Panc1 (cell line): ENCODE results near the gene RANBP17. TPM values are rescaled to one million over a fixed set of nuclear protein-coding genes. Genes with fewer than 3 reads are reported as not detected.

Experiments used
- ATAC-seq: fragments of 200-7000 bp; cut with Tn5 transposase; 2 replicates; pipeline ENCODE4 v1.9.1; 2020; ENCODE audit warnings: mild to moderate bottlenecking, moderate library complexity
- BruUV-seq: library from RNA; stranded (reverse); fragments of 400-500 nt; replicated peaks from 2 replicates; lab custom pipeline; 2021; lab: Mats Ljungman, UMichigan
- CTCF ChIA-PET: fragments of 300-600 bp; sonication (Branson Sonifier 250); formaldehyde crosslinking; loops from one replicate; lab custom pipeline; 2022; ENCODE audit warnings: antibody characterized with exemption; lab: Charles Lee
- POLR2A ChIA-PET: fragments of 300-600 bp; sonication (Branson Sonifier 250); formaldehyde crosslinking; loops from one replicate; lab custom pipeline; 2022; ENCODE audit warnings: antibody characterized with exemption; lab: Charles Lee
- DNase-seq: peaks from one replicate; pipeline ENCODE4 v3.0.0-alpha.2; 2010; ENCODE audit warnings: low read depth, low spot score
- H3K27ac ChIP-seq: 2 replicates; pipeline ENCODE4 v1.5.1; 2011; ENCODE audit warnings: mild to moderate bottlenecking, low read length, inconsistent platforms
- H3K27me3 ChIP-seq: fragments of 200-500 bp; sonication (Bioruptor generic); 2 replicates; pipeline ENCODE4 v1.6.0; 2014; ENCODE audit warnings: low read length, inconsistent platforms; ENCODE audit not compliant: control insufficient read depth, insufficient read depth
- H3K36me3 ChIP-seq: fragments of 200-500 bp; sonication (Bioruptor generic); 2 replicates; pipeline ENCODE4 v1.5.1; 2014; ENCODE audit warnings: inconsistent platforms, mild to moderate bottlenecking, low read length, moderate library complexity; ENCODE audit not compliant: control insufficient read depth, insufficient read depth
- H3K4me1 ChIP-seq: 2 replicates; pipeline ENCODE4 v1.5.1; 2011; ENCODE audit warnings: inconsistent platforms, mild to moderate bottlenecking, low read length, moderate library complexity; ENCODE audit not compliant: control insufficient read depth, insufficient read depth
- H3K4me3 ChIP-seq, 2 experiments: 2 replicates each; pipeline ENCODE4 v1.5.1; 2011 to 2012; ENCODE audit warnings: low read depth in 2 of 2, low read length in 2 of 2, mild to moderate bottlenecking in 2 of 2, inconsistent platforms in 1 of 2, moderate library complexity in 1 of 2
- H3K9me3 ChIP-seq: fragments of 200-500 bp; sonication (Bioruptor generic); 2 replicates; pipeline ENCODE4 v1.5.1; 2014; ENCODE audit warnings: low read depth, mild to moderate bottlenecking, inconsistent platforms, low read length, moderate library complexity; ENCODE audit not compliant: control insufficient read depth, insufficient read depth
- CTCF ChIP-seq: fragments of 450-650 bp; IDR thresholded peaks from 2 replicates; pipeline ENCODE4 v1.5.1; 2017; ENCODE audit warnings: mild to moderate bottlenecking
- POLR2AphosphoS5 ChIP-seq: IDR thresholded peaks from 2 replicates; pipeline ENCODE4 v1.6.1; 2012; ENCODE audit warnings: mild to moderate bottlenecking, low read depth, low read length, moderate library complexity
- SIN3A ChIP-seq: IDR thresholded peaks from 2 replicates; pipeline ENCODE4 v1.6.1; 2012; ENCODE audit warnings: low read depth, mild to moderate bottlenecking, low read length, moderate library complexity, borderline replicate concordance; ENCODE audit not compliant: insufficient read depth
- TCF7L2 ChIP-seq: IDR thresholded peaks from 2 replicates; pipeline ENCODE4 v1.6.1; 2011; ENCODE audit warnings: mild to moderate bottlenecking, low read depth, low read length, inconsistent platforms
- in situ Hi-C: cut with HindIII; loops from 2 replicates; pipeline ENCODE4 v1.10.0; 2016; ENCODE audit warnings: low sequenced_read_pairs, low pct_unique_long_range_greater_than_20kb
- intact Hi-C: fragments of 100-400 bp; cut with micrococcal nuclease; formaldehyde crosslinking; loops from one replicate; pipeline ENCODE4 v1.10.0; 2022; ENCODE audit not compliant: unreplicated experiment
- total RNA-seq: library from RNA; stranded (reverse); gene quantifications from one replicate; pipeline ENCODE4 v1.2.1, GENCODE V29; 2021; ENCODE audit not compliant: unreplicated experiment
- TF ChIP-seq, protein P1 (sequence below), 2 experiments: IDR thresholded peaks; 2 replicates each; pipeline ENCODE4 v1.6.1; 2011 to 2012; ENCODE audit warnings: low read depth in 2 of 2, control low read depth in 1 of 2, low read length in 1 of 2, mild to moderate bottlenecking in 1 of 2, moderate library complexity in 1 of 2; ENCODE audit not compliant: insufficient read depth in 1 of 2

The RANBP17 gene
- total RNA-seq, 1 experiment from 2014 or later: not detected

- TF ChIP-seq SIN3A (no peak), CTCF (no peak), TCF7L2 (no peak), POLR2AphosphoS5 (no peak)
- TF ChIP-seq, protein P1, sequence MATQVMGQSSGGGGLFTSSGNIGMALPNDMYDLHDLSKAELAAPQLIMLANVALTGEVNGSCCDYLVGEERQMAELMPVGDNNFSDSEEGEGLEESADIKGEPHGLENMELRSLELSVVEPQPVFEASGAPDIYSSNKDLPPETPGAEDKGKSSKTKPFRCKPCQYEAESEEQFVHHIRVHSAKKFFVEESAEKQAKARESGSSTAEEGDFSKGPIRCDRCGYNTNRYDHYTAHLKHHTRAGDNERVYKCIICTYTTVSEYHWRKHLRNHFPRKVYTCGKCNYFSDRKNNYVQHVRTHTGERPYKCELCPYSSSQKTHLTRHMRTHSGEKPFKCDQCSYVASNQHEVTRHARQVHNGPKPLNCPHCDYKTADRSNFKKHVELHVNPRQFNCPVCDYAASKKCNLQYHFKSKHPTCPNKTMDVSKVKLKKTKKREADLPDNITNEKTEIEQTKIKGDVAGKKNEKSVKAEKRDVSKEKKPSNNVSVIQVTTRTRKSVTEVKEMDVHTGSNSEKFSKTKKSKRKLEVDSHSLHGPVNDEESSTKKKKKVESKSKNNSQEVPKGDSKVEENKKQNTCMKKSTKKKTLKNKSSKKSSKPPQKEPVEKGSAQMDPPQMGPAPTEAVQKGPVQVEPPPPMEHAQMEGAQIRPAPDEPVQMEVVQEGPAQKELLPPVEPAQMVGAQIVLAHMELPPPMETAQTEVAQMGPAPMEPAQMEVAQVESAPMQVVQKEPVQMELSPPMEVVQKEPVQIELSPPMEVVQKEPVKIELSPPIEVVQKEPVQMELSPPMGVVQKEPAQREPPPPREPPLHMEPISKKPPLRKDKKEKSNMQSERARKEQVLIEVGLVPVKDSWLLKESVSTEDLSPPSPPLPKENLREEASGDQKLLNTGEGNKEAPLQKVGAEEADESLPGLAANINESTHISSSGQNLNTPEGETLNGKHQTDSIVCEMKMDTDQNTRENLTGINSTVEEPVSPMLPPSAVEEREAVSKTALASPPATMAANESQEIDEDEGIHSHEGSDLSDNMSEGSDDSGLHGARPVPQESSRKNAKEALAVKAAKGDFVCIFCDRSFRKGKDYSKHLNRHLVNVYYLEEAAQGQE (IDR thresholded peaks at IDR 0.05; ENCODE audit: insufficient read depth in 1 of 2, low read depth in 2 of 2, low read length in 1 of 2): no peak
- in situ Hi-C loops (no loop called here), intact Hi-C loops (no loop called here)
- H3K9me3 ChIP-seq: no peaks in the 10 kb centered on the region
- no peaks in the 10 kb centered on the region for H3K4me1 ChIP-seq
- DNase-seq: no peak
- no peak for ATAC-seq
- CTCF ChIA-PET: no interaction called here
- POLR2A ChIA-PET: no interaction called here
- H3K27me3 ChIP-seq: no peaks in the 10 kb centered on the region
- H3K27ac ChIP-seq: no peak overlapping the region
- no peaks in the 10 kb centered on the region for H3K36me3 ChIP-seq
- BruUV-seq: no TSS peak
- no peak overlapping the region for H3K4me3 ChIP-seq
Measured at GRCh38 chr5:171010816-171011215, 149.0 kb downstream of the RANBP17 start.

DNA sequence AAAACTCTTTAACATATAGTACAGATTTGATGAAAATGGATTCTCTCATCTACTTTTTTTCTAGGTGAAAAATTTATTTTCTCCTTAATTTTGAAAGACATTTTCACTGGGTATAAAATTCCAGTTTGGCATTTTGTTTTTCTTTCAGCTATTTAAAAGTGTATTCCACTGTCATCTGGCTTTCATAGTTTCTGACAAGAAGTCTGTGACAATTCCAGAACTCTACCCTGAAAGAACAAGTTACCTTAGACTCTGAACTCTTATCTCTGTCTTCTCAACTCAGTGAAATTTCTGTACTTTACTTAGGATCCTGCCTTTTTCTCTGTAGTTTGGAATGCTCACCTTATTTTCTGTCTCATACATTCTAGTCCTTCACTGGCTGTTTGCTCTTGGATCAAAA, 161.7 kb downstream of the RANBP17 start:
- no peak for TF ChIP-seq POLR2AphosphoS5
- no peak for TF ChIP-seq TCF7L2
- no peak for TF ChIP-seq SIN3A
- no peak for TF ChIP-seq CTCF
- TF ChIP-seq, protein P1 (IDR thresholded peaks at IDR 0.05; ENCODE audit: insufficient read depth in 1 of 2, low read depth in 2 of 2, low read length in 1 of 2): no peak
- Histone ChIP-seq H3K4me3 (no peak overlapping the region), H3K9me3 (peaks cover 4% of the 10 kb centered on the region; the same call in 1 of the 2 replicates), H3K27me3 (no peaks in the 10 kb centered on the region), H3K27ac (no peak overlapping the region), H3K36me3 (no peaks in the 10 kb centered on the region), H3K4me1 (no peaks in the 10 kb centered on the region)
- intact Hi-C loops (no loop called here), in situ Hi-C loops (no loop called here)
- ATAC-seq: no peak
- ChIA-PET POLR2A (no interaction called here), CTCF (no interaction called here)
- BruUV-seq: no TSS peak
- DNase-seq: no peak
